WERI-Rb-1 (cell line): Measurements from ENCODE around the gene CUX1.

Experiments used
- DNase-seq: peaks from one replicate; pipeline ENCODE4 v3.0.0-alpha.2; 2020
- H3K27ac ChIP-seq: fragments of 250-450 bp; sonication (Bioruptor Pico); 2 replicates; pipeline ENCODE4 v1.5.1; 2020; ENCODE audit warnings: mild to moderate bottlenecking, moderate library complexity
- H3K27me3 ChIP-seq: fragments of 250-450 bp; sonication (Bioruptor Pico); 2 replicates; pipeline ENCODE4 v1.5.1; 2021; ENCODE audit warnings: mild to moderate bottlenecking, low read depth, moderate library complexity; ENCODE audit not compliant: insufficient read depth, severe bottlenecking
- H3K36me3 ChIP-seq: fragments of 250-450 bp; sonication (Bioruptor Pico); 2 replicates; pipeline ENCODE4 v1.5.1; 2020; ENCODE audit warnings: mild to moderate bottlenecking, moderate library complexity
- H3K4me3 ChIP-seq: 2 replicates; pipeline ENCODE4 v1.5.1; 2011; ENCODE audit warnings: low read depth, mild to moderate bottlenecking, control low read depth, low read length
- H3K9me3 ChIP-seq: fragments of 250-450 bp; sonication (Bioruptor Pico); 2 replicates; pipeline ENCODE4 v1.5.1; 2021; ENCODE audit warnings: mild to moderate bottlenecking, moderate library complexity; ENCODE audit not compliant: severe bottlenecking
- TF ChIP-seq, protein P1 (sequence below): IDR thresholded peaks from 2 replicates; pipeline ENCODE4 v1.5.1; 2011; ENCODE audit warnings: low read depth, mild to moderate bottlenecking, control low read depth, inconsistent platforms, low read length

Gene CUX1

DNA sequence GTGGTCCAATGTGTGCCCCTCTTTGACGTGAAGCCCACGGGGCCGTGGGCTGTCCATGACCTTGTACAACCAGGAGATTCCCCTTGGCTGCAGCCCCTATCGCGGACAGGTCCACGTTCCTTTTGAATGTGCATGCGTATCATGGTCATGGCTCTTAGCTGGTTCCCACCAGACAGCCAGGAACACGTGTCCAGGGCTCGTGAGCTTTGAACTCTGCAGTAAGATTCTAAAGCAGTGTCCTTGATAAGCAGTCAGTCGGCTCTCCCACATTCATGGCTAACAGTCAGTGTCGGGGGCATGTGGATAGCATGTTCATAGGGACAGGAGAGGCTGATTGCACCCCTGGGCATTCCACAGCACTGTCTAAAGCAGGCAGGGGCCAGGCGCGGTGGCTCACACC is 393.4 kb downstream of the CUX1 start:
- H3K4me3 ChIP-seq, result no peak overlapping the region
- no peaks in the 10 kb centered on the region for H3K9me3 ChIP-seq
- DNase-seq, result no peak
- TF ChIP-seq, protein P1, sequence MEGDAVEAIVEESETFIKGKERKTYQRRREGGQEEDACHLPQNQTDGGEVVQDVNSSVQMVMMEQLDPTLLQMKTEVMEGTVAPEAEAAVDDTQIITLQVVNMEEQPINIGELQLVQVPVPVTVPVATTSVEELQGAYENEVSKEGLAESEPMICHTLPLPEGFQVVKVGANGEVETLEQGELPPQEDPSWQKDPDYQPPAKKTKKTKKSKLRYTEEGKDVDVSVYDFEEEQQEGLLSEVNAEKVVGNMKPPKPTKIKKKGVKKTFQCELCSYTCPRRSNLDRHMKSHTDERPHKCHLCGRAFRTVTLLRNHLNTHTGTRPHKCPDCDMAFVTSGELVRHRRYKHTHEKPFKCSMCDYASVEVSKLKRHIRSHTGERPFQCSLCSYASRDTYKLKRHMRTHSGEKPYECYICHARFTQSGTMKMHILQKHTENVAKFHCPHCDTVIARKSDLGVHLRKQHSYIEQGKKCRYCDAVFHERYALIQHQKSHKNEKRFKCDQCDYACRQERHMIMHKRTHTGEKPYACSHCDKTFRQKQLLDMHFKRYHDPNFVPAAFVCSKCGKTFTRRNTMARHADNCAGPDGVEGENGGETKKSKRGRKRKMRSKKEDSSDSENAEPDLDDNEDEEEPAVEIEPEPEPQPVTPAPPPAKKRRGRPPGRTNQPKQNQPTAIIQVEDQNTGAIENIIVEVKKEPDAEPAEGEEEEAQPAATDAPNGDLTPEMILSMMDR, result no peak
- no peak overlapping the region for H3K27ac ChIP-seq
- H3K27me3 ChIP-seq, result no peaks in the 10 kb centered on the region
- peaks cover 33% of the 10 kb centered on the region for H3K36me3 ChIP-seq

DNA sequence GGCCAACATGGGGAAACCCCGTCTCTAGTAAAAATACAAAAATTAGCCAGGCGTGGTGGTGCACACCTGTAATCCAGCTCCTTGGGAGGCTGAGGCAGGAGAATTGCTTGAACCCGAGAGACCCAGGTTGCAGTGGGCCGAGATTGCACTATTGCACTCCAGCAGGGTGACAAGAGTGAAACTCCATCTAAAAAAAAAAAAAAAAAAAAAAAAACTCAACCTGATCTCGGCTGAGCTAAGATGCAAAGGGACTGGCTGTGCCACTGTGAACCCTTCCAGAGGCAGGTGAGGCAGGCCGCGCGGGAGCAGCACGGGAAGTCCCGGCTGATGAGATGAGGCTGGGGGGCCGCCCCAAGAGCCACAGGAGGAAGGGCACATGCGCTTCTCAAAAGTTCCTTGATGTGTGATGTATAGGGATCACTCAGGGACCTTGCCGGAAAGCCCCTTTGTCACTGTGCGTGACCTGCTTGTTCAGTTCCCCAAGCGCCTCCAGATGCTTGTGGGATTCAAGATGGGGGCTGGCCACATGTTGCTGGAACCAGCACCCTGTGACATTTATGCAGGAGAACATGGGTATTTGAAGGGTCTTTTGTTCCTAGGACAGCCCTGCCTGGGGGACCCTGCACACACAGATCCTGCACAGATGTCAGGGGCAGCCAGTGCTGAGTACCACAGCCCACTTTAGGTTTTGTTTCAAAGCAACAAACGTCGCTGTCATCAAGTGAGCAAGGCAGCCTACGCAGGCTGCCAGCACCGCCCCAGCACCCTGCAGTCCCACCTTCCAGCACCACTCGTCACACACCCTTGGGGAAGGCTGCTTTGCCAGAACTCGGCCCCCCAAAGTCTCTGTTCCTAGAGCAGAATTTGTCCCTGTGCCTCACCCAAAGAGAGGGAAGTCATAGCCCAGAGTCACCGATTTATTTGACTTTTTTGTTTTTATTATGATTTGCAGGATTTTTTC is 394.4 kb downstream of the CUX1 start:
- Histone ChIP-seq H3K36me3 (peaks cover 23% of the 10 kb centered on the region), H3K27ac (no peak overlapping the region), H3K27me3 (no peaks in the 10 kb centered on the region), H3K4me3 (no peak overlapping the region), H3K9me3 (no peaks in the 10 kb centered on the region)
- TF ChIP-seq, protein P1, result no peak
- DNase-seq, result no peak

DNA sequence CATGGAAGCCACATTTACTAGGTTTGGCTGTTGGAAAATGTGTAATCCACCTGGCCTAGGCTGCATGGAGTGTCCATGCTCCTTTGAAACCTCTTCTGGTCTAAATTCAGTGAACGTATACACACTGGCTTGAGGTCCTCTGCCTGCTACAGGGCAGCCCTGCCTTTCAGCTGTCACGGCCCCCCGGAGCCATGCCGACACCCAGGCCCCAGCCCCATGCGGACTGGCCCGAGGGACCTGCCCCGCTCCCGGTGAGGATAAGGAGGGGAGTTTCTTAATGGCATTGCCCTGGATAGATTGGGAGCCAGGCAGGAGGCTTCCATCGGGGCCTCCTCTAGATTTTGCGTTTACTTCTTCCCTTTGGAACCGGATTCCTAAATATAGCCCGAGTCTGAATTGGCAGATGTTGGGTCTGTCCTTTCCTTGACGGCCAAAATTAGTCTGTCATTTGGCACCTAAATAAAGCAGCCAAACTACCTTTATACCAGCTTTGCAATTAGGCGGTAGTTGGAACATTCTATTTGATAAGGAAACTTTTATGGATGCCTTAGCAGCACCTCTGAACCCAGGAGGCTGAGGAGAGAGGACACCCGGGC is 397.1 kb downstream of the CUX1 start:
- Histone ChIP-seq H3K9me3 (no peaks in the 10 kb centered on the region), H3K27me3 (no peaks in the 10 kb centered on the region), H3K36me3 (peaks cover 7% of the 10 kb centered on the region), H3K27ac (no peak overlapping the region), H3K4me3 (no peak overlapping the region)
- DNase-seq, result no peak
- TF ChIP-seq, protein P1, result no peak

DNA sequence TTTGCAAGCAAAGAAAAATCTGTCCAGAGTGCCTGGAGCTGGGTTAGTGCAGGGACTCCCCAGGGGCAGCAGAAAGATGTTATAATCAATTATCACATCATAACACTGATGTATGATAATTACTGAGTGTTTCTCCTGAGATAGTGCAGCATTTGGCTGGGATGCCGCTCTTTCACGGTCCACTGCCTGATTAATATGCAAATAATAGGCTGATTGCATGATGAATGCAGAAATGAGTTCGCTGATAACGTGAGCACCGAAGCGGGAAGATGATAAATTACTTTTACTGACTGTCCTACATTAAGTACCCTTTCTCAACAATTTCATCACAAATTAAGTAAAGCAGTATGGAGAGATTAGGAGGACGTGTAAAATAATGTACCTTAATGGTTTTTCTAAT is 397.8 kb downstream of the CUX1 start:
- no peaks in the 10 kb centered on the region for H3K27me3 ChIP-seq
- H3K36me3 ChIP-seq, result peaks cover 7% of the 10 kb centered on the region
- TF ChIP-seq, protein P1, result no peak
- H3K9me3 ChIP-seq, result no peaks in the 10 kb centered on the region
- no peak overlapping the region for H3K4me3 ChIP-seq
- no peak for DNase-seq
- no peak overlapping the region for H3K27ac ChIP-seq

DNA sequence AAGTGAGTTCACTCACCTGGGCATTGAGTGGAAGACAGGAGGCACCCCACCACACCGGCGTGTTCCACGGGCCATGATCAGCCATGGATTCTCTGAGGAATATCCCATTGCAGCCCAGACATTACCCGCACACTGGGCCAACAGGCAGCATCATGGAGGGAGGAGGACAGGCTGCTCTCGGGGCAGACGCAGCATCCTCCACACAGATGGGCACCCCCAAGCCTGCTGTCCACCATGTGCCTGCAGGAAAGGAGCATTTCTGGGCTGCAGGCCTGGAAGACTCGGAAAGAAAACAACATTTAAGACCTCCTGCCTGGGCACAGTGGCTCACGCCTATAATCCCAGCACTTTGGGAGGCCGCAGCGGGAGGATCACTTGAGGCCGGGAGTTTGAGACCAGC is 398.3 kb downstream of the CUX1 start:
- no peaks in the 10 kb centered on the region for H3K9me3 ChIP-seq
- peaks cover 4% of the 10 kb centered on the region for H3K36me3 ChIP-seq
- no peaks in the 10 kb centered on the region for H3K27me3 ChIP-seq
- no peak overlapping the region for H3K4me3 ChIP-seq
- H3K27ac ChIP-seq, result no peak overlapping the region
- DNase-seq, result no peak
- TF ChIP-seq, protein P1, result no peak
